ENCODE results near the gene METTL23.

GRCh38 chr17:76689859-76690258 is 36.8 kb upstream of the METTL23 start:
- no peak for TF ChIP-seq CTCF (IDR thresholded peaks at IDR 0.05)
- TF ChIP-seq ZFX (IDR thresholded peaks at IDR 0.05; ENCODE audit: borderline replicate concordance), result no peak
